ENCODE measurements around the gene GADD45G.

Gene GADD45G

DNA sequence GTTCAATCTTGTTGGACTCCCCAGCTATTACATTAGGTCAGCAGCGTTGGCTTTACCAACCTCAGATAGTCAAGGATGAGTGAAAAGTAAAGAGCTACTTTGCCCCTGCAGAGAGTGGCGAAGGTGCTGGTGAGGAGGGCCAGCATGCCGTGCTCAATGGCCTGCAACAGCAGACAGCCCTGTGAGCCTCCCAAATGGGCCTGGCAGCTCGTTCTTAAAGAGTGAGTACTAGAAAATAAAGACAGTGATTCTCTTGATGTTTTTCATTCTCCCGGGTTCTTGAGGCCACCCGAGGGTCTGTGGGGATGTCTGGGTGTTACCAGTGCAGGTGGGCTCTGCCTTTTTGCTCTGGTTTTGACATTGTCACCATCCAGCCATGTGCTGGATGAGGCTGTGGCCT is 16.2 kb downstream of the GADD45G start:
- H3K27ac ChIP-seq = no peak overlapping the region
- TF ChIP-seq, protein P1, sequence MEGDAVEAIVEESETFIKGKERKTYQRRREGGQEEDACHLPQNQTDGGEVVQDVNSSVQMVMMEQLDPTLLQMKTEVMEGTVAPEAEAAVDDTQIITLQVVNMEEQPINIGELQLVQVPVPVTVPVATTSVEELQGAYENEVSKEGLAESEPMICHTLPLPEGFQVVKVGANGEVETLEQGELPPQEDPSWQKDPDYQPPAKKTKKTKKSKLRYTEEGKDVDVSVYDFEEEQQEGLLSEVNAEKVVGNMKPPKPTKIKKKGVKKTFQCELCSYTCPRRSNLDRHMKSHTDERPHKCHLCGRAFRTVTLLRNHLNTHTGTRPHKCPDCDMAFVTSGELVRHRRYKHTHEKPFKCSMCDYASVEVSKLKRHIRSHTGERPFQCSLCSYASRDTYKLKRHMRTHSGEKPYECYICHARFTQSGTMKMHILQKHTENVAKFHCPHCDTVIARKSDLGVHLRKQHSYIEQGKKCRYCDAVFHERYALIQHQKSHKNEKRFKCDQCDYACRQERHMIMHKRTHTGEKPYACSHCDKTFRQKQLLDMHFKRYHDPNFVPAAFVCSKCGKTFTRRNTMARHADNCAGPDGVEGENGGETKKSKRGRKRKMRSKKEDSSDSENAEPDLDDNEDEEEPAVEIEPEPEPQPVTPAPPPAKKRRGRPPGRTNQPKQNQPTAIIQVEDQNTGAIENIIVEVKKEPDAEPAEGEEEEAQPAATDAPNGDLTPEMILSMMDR (conservative IDR thresholded peaks at IDR 0.05) = no peak

DNA sequence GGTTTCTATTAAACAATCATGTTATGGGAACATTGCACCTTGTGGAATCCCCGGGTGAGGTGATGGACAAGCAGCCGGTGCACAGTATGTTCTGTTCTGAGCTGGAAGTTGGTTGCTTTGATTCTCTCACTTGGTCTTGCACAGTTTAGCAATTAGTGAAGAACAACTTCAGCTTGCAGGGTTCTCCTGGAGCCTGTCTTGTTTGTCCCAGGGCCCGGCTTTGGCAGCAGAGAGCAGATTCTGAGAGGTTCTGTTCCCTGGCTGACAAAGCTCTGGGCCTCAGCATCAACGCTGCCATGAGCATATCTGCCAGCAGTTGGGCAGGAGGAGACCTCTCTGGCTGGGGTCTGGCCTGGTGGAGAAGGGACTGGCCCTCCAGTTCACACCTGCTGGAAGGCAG is 16.9 kb downstream of the GADD45G start:
- TF ChIP-seq, protein P1 (conservative IDR thresholded peaks at IDR 0.05) = no peak
- no peak overlapping the region for H3K27ac ChIP-seq

DNA sequence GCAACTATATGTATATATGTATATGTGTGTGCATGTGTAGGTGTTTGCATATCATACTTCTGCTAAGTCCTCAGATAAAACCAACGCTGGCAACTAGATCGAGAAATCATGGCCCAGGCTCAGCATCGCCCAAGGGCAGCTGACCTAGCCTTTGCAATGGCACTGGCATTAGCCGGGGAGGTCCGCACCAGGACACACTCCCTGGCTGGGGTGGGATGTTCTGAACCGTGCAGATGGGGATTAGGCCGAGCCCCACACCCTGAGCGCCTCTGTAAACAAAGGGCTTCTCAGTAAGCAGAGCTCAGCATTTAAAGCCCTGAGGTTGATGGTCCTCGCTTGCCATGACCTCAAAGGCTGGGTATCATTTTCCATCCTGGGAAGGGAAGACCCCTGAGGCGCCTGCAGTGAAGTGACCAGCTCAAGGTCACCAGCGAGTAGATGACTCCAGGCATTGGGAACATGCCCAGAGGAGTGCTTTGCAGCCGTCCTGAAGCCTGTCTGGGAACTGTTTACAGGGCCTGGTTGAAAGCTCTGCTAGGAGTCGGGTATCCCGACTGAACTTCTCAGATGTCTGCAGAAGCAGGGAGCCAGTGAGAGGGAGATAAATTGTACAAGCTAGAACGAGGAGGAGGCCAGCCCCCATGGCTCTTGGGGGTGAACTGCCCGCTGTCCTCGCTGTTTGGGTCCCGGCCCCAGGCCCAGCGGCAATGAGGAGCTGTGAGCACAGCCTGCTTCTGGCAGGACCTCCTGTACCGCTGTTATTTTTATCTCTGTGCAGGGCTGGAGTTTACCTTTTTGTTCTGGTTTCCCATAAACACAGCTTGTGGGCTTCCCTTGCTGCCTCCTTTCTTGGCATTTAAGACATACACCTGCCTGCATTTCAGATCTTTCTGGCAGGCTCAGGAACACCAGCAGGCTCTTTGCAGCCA is 18.4 kb downstream of the GADD45G start:
- peak overlapping the region; percentile 24; the same call in 1 of the 2 replicates for H3K27ac ChIP-seq
- TF ChIP-seq, protein P1 (conservative IDR thresholded peaks at IDR 0.05) = no peak

DNA sequence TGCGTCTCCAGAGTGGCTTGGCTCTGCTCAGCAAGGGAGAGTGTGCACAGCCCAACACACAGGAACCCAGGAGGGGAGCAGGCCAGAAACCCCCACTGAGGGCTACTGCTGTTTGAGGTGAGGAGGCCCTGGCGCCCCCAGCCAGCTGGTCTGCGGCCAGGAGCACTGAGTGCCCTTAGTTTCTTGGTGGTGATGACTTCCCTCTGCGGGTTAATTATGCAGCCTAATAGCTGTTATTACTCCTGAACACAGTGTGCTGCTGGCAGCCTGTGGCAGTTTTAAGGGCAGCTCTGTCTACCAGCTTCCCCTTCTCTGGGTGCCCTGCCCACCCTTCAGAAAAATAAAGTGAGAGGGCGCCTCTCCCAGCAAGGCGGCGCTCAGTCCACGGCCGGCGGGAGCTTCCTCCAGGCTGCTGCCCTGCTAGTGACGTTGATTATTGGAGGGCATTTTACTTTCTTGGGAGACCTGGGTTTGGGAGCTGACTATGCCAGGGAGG is 19.2 kb downstream of the GADD45G start:
- TF ChIP-seq, protein P1 (conservative IDR thresholded peaks at IDR 0.05) = no peak
- H3K27ac ChIP-seq = peak overlapping the region; percentile 24; the same call in 1 of the 2 replicates

DNA sequence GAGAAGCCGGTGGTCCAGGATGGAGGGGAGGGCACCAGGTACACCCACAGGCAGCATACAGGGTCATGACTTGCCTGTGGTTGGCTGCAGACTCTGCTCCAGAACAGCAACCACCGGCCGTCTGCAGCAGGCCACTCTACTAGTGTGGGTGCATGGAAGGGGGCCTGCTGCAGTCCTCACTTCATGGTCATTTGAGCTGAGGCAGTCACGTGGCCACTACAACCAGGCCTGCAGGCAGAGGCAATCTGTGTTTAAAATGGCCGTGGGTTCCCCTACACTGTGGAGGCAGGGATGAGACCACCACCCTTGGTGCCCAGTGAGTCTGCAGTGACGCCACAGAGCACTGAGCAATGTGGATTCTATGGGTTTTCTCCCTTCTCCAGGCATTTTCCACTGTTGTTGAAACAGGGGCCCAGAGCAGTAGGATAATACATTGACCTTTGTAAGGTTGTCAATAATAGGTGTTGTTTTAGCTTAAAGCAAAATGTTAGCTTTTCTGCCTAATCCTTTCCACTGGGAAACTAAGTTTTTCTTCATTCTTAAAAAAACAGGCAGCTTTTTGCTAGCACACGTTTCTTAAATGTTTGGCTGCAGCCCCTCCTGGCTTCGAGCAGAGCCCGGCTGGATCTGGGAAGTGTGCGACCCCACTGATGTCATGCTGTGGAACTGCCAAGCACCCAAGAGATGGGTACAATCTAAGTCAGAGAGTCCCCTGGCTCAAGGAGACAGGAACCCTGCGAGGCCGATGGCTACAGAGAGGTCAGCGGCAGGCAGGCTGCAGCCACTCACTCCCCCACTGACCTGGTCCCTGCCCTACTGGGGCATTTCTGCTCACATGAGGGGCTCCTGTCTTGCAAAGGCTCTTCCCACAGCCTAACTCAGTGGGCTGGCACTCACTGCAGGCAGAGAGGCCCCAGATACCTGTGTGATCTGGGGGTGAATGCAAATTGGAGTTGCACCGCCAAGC is 21.2 kb downstream of the GADD45G start:
- TF ChIP-seq, protein P1 (conservative IDR thresholded peaks at IDR 0.05) = no peak
- no peak overlapping the region for H3K27ac ChIP-seq

DNA sequence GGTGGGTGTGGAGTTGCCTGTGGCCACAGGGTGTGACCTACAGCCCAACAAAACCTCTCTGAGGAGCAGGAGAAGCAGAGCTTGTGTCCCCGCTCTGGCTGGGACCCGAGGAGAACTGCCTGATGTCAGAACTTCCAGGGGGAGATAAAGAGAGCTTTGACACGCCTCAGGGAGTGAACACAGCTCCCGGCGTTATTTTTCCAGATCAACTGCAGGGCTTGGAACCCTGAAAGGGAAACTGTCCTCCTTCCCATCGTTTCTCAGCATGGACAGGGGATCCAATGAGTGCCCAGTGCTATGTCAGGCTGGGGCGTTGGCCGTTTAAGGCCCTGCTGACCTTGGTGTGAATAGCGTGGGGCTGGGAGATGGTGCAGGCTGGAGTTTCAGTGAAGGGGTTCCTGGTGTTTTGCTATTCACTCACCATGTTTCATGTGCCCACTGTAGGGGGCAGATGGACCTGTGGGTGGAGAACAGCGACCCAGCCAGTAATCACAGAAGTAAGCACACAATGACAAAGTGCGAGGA is 22.0 kb downstream of the GADD45G start:
- TF ChIP-seq, protein P1 (conservative IDR thresholded peaks at IDR 0.05) = no peak
- no peak overlapping the region for H3K27ac ChIP-seq
